Transverse colon (tissue), 4 donors: ENCODE measurements around the gene ZNF74. TPM values are rescaled to one million over a fixed set of nuclear protein-coding genes. Genes with fewer than 3 reads are reported as not detected.

Experiments used
- DNase-seq: peaks from one replicate; pipeline ENCODE4 v3.0.0-alpha.2; 2019
- H3K27ac ChIP-seq, 4 donors: fragments of 200-600 bp; sonication (generic); 2 replicates each; pipeline ENCODE4 v1.5.1; 2016 to 2018; ENCODE audit warnings: inconsistent platforms in 4 of 4
- H3K27me3 ChIP-seq: fragments of 200-600 bp; sonication (generic); 2 replicates; pipeline ENCODE4 v1.5.1; 2017; ENCODE audit warnings: inconsistent platforms
- H3K36me3 ChIP-seq, 4 donors: fragments of 200-600 bp; sonication (generic); 2 replicates each; pipeline ENCODE4 v1.5.1; 2017 to 2019; ENCODE audit warnings: inconsistent platforms in 4 of 4
- H3K4me1 ChIP-seq, 4 donors: fragments of 200-600 bp; sonication (generic); 2 replicates each; pipeline ENCODE4 v1.5.1; 2017 to 2020; ENCODE audit warnings: inconsistent platforms in 4 of 4
- H3K4me3 ChIP-seq, 4 donors: fragments of 200-600 bp; sonication (generic); 1 replicate in 1 of 4; 2 replicates in 3 of 4; pipeline versions ENCODE4 v1.5.1 to v1.6.1; 2017 to 2019; ENCODE audit warnings: inconsistent platforms in 4 of 4
- H3K9me3 ChIP-seq, 2 donors: fragments of 200-600 bp; sonication (generic); 2 replicates each; pipeline ENCODE4 v1.5.1; 2017 to 2019; ENCODE audit warnings: inconsistent platforms in 2 of 2
- EP300 ChIP-seq: sonication (generic); formaldehyde crosslinking; IDR thresholded peaks from one replicate; pipeline ENCODE4 v1.6.1; 2017; ENCODE audit warnings: antibody characterized with exemption, low read depth
- POLR2A ChIP-seq: fragments of 450-650 bp; IDR thresholded peaks from one replicate; pipeline ENCODE4 v1.6.1; 2016; ENCODE audit warnings: antibody characterized with exemption, mild to moderate bottlenecking, moderate library complexity
- POLR2AphosphoS5 ChIP-seq, 3 donors: sonication (generic); formaldehyde crosslinking; IDR thresholded peaks; one replicate each; pipeline ENCODE4 v1.6.1; 2016; ENCODE audit warnings: antibody characterized with exemption in 3 of 3
- WGBS, 2 donors: methylation state at CpG; one replicate each; pipeline ENCODE4 v1.1.5; 2018; ENCODE audit warnings: low coverage in 1 of 2; 5-methylcytosine and 5-hydroxymethylcytosine counted together
- in situ Hi-C, 4 donors: fragments of 200-750 bp; cut with MboI; loops; one replicate each; pipeline versions ENCODE4 v1.15.0 to v1.15.1; 2017; ENCODE audit warnings: low sequenced_read_pairs in 3 of 4, low pct_ligation_motif_present in 1 of 4, low pct_unique_long_range_greater_than_20kb in 1 of 4
- intact Hi-C: fragments of 100-400 bp; cut with DNase I; formaldehyde crosslinking; loops from one replicate; pipeline ENCODE4 v1.15.1; 2023; ENCODE audit warnings: low total_unique reads
- total RNA-seq, 4 donors: library from RNA; depleted of rRNA; stranded (reverse); fragments of >200 nt; gene quantifications; one replicate each; pipeline ENCODE4 v1.1.0, GENCODE V29; 2016
- TF ChIP-seq, protein P1 (sequence below), 5 experiments: fragments of 200-600 bp in 3 of 5; fragments of 450-650 bp in 2 of 5; sonication (generic) in 3 of 5; IDR thresholded peaks; 1 replicate in 2 of 5; 2 replicates in 3 of 5; pipeline ENCODE4 v1.5.1; 2016 to 2017; ENCODE audit warnings: antibody characterized with exemption in 5 of 5, inconsistent platforms in 3 of 5, mild to moderate bottlenecking in 2 of 5, moderate library complexity in 1 of 5

The ZNF74 gene
- total RNA-seq, 4 donors from 2014 or later, result 1.9 to 11.5 (median 6.6) TPM

DNA sequence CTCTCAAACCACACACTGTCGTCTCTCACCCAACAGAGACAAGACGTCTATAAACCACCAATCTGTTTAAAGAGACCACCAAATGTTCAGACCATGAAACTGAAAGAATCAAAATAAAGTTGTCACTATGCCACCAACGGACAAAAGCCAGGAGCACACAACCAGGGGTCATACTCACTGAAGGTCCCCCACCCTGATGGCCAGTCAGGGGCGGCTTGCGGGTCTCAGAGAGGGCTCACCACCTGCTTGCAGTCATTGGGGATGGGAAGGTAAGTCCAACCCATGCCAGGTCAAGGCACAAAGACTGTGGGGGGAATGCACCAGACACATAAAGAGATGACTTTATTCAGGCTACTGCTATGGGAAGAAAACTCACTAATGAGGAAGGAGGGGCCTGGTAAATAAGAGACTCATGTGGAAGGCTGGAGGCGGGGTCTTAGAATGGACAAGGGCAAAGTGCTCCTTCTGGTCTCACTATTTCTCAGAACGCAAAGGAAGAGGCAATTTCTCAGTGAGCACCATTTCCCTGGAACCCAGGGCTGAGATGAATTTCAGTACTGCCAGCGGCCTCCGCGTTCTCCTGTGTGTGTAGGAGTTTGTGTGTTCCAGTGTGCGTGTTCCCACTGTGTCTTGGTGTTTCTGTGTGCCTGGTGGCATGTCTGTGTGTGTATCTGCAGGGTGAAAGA lies 26.3 kb downstream of the ZNF74 start:
- Histone ChIP-seq H3K27me3 (peaks cover 24% of the 10 kb centered on the region), H3K4me1 (peaks cover 4 to 26% (median 11%) of the 10 kb centered on the region in 4 donors), H3K4me3 (no peak overlapping the region), H3K9me3 (no peaks in the 10 kb centered on the region), H3K36me3 (no peaks in the 10 kb centered on the region), H3K27ac (no peak overlapping the region)
- TF ChIP-seq EP300 (no peak), POLR2A (no peak), POLR2AphosphoS5 (IDR thresholded peaks at IDR 0.05) (no peak)
- TF ChIP-seq, protein P1, sequence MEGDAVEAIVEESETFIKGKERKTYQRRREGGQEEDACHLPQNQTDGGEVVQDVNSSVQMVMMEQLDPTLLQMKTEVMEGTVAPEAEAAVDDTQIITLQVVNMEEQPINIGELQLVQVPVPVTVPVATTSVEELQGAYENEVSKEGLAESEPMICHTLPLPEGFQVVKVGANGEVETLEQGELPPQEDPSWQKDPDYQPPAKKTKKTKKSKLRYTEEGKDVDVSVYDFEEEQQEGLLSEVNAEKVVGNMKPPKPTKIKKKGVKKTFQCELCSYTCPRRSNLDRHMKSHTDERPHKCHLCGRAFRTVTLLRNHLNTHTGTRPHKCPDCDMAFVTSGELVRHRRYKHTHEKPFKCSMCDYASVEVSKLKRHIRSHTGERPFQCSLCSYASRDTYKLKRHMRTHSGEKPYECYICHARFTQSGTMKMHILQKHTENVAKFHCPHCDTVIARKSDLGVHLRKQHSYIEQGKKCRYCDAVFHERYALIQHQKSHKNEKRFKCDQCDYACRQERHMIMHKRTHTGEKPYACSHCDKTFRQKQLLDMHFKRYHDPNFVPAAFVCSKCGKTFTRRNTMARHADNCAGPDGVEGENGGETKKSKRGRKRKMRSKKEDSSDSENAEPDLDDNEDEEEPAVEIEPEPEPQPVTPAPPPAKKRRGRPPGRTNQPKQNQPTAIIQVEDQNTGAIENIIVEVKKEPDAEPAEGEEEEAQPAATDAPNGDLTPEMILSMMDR (IDR thresholded peaks at IDR 0.05), result no peak
- no peak for DNase-seq
- WGBS, 2 donors, result 74 to 84% methylated on average over 9 to 11 of the region's 11 CpGs
- intact Hi-C loops, result no loop called here
- in situ Hi-C loops, result loop anchor here in 1 of 4 donors (25.0 kb wide), 1 partner anchor 317 kb away; no protein-coding TSS in a partner anchor

DNA sequence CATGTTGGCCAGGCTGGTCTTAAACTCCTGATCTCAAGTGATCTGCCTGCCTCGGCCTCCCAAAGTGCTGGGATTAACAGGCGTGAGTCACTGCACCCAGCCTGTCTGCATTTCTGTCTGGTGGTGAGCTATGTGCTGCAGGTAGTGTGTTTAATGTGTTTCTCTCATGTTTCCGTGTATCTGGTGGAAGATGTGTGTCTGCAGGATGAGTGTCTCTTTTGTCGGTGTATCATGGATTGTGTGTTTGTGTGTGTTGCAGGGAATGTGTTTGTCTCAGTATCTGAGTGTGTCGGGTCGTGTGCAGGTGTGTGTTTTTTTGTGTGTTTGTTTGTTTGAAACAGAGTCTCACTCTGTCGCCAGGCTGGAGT lies 27.5 kb downstream of the ZNF74 start:
- no peaks in the 10 kb centered on the region for H3K9me3 ChIP-seq
- in situ Hi-C loops (loop anchor here in 1 of 4 donors (25.0 kb wide), 1 partner anchor 316 kb away; no protein-coding TSS in a partner anchor), intact Hi-C loops (no loop called here)
- no peak overlapping the region for H3K27ac ChIP-seq
- WGBS, 2 donors, result 80% methylated on average over 7 of the region's 7 CpGs; no CpG with 5 or more reads in 1 of the 2 donors
- H3K27me3 ChIP-seq, result peaks cover 36% of the 10 kb centered on the region
- no peak for TF ChIP-seq EP300
- TF ChIP-seq, protein P1 (IDR thresholded peaks at IDR 0.05), result no peak
- TF ChIP-seq POLR2AphosphoS5 (IDR thresholded peaks at IDR 0.05), result no peak
- no peak for TF ChIP-seq POLR2A
- H3K36me3 ChIP-seq, result no peaks in the 10 kb centered on the region
- DNase-seq, result no peak
- H3K4me3 ChIP-seq, result no peak overlapping the region
- peaks cover 4 to 31% (median 13%) of the 10 kb centered on the region in 4 donors for H3K4me1 ChIP-seq

GRCh38 chr22:20422271-20423007 lies 28.5 kb downstream of the ZNF74 start:
- 69% methylated on average over 21 of the region's 21 CpGs; no CpG with 5 or more reads in 1 of the 2 donors for WGBS, 2 donors
- peak overlapping the region; percentile 5 to 50 (median 38) for H3K27ac ChIP-seq
- H3K9me3 ChIP-seq, result no peaks in the 10 kb centered on the region
- in situ Hi-C loops, result loop anchor here in 1 of 4 donors (25.0 kb wide), 1 partner anchor 315 kb away; no protein-coding TSS in a partner anchor
- no peak overlapping the region for H3K4me3 ChIP-seq
- H3K4me1 ChIP-seq, result peaks cover 4 to 31% (median 13%) of the 10 kb centered on the region in 4 donors
- TF ChIP-seq POLR2AphosphoS5 (IDR thresholded peaks at IDR 0.05) (no peak), POLR2A (no peak), EP300 (no peak)
- TF ChIP-seq, protein P1 (IDR thresholded peaks at IDR 0.05), result no peak
- H3K36me3 ChIP-seq, result no peaks in the 10 kb centered on the region
- intact Hi-C loops, result no loop called here
- no peak for DNase-seq
- H3K27me3 ChIP-seq, result peaks cover 46% of the 10 kb centered on the region
